Kidney tubule cell (primary cell): Measurements from ENCODE around the gene RASGRF1.

Experiments used
- DNase-seq: peaks from one replicate; pipeline ENCODE4 v3.0.0-alpha.2; 2018; ENCODE audit warnings: low spot score

Gene RASGRF1

DNA sequence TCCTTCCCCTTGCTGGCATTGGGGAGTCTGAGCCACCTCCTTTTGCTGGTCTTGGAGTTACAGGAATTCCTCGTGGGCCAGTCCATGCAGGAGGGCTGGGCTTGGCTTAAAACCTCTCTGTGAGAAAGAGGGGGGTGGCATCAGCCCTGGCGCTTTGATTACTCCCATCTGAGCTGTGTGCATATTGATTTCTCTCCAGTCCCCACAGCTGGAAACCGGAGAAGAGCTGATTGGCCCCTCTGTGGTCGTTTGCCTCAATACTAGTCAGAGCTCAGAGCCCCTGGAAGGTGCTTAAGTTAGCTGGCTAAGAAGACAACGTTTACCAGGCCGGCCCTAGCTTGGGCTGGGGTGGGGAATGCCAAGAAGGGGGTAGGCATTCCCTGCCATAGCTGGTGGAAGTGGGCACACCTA, 4.0 kb upstream of the RASGRF1 start:
- no peak for DNase-seq

DNA sequence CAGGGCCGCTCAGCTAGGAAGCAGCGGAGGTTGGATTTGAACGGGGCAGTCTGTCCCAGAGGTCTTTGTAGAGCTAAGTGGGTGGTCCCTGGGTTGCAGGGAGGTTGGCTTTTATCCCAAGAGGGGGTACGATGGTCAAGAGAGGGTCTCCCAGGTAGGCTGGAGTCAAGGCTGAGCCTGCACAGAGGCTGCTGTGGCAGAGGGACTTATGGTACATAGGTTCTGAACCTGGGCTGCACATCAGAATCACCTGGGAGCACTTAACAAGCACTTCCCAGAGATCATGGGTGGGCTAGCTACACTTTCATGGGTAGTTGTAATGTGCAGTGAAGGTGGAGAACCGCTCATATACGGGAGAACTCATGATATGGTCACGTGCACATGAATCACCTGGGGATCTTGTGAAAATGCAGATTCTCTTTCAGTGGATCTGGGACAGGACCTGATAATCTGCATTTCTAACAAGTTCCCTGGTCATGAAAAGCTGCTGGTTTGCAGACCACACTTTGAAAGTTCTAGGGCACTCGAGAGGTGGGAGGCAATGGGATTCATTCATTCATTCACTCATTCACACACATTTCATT, 2.9 kb upstream of the RASGRF1 start:
- DNase-seq: no peak

DNA sequence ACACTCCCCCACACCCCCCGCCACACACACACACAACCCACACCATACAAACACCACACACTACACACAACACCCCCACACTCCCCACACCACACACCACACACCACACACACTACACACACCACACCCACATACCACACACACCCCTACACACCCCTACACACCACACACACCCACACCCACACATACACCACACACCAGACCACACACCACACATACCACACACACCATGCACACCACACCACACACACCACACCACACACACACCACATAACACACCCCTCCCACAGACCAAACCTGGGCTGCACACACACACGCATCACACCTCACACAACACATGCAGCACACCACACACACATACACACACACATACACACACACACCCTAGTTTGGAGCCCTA, 1.8 kb upstream of the RASGRF1 start:
- no peak for DNase-seq

DNA sequence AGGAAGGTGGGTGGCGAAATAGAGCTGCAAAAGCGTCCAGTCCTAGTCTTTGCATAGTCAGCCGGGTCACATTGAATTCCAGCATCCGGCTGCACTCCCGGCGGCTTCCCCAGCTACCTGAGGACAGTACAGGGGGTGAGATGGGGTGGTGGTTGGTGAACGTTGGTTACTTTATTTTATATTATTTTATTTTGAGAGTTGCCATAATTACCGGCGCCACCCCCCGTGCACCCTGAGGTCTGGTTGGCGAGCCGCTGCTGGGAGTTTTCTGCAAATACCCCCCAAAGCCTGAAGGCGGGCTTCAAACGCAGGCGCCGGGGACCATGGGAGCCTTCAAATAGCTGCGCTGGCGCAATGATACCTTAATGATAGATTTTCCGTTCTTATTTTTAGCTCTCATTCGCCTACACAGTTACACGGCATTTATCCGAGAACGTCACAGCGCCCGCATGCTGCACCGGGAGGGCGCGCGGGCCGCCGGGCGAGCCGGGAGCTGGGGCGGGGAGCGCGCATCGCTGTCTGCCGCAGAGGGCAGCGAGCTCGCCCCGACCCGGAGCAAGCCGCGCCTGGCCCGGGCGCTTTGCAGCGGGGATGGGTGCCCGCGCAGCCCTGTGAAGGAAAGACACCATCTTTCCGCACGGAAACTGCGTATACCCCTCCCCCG, 756 bp upstream of the RASGRF1 start:
- DNase-seq: peak; percentile 5

GRCh38 chr15:79089890-79090486, 592 bp downstream of the RASGRF1 start:
- no peak for DNase-seq

DNA sequence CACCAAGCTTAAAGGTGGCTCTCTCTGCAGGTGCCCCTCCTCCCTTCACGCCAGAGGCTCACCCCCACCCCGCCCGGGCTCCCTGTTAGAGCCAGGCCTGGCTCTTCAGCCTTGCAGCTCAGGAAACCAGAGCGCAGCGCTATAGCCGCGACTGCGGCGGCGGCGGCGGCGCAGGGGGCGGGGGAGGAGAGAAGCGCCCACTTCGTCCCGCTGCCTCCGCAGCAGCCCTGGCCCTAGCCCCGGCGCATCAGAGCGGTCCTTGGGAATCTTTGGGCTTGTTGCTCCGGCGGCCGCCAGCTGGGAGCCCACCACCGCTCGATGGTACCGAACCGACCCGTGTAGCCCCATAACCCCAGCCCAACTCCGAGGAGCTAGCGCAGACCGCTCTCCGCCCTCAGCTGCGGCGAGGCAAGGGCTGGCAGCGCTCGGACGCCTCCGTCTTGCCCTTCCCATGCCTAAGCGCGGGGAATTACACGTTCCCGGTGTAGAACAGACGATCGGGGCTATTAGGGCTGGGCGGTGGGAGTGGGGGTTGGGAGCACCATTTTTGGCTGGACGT, 1.2 kb downstream of the RASGRF1 start:
- no peak for DNase-seq

- DNase-seq: no peak
Observed at GRCh38 chr15:79088426-79089205, 2.0 kb downstream of the RASGRF1 start.

GRCh38 chr15:79086814-79087213, 3.8 kb downstream of the RASGRF1 start:
- no peak for DNase-seq

DNA sequence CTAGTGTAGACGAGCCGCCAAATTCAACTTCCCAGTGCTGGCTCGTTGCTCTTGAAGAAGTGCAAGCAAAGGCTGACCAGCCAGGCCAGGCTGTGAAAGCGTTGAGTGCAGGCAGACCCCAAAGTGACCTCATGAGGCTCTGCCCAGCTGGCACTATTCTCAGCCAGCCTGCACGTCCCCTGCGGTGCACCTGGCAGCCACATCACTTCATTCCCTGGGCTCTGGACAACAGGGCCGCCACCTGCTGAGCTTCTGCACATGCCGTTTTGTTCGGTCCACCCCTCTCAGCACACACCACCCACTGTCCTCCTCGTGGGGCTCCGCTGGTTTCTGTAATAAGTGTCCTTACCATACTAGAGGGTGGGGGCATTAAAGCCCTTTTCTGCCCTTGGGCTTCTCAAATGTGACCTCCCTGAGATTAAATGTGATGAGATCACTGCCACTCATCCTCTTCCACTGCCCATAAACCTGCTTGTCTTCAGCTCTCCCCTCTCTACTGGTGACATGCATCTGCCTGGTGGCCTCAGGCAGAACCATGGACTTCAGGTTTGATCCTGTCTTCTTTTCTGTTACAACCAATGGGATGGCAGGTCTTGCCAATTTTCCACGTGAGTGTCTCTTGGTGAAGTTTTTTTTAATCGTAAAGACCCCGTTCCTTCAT, 6.1 kb downstream of the RASGRF1 start:
- DNase-seq: no peak

GRCh38 chr15:79083154-79083553, 7.4 kb downstream of the RASGRF1 start:
- DNase-seq: no peak

- no peak for DNase-seq
Observed at GRCh38 chr15:79082363-79083070, 8.1 kb downstream of the RASGRF1 start.

DNA sequence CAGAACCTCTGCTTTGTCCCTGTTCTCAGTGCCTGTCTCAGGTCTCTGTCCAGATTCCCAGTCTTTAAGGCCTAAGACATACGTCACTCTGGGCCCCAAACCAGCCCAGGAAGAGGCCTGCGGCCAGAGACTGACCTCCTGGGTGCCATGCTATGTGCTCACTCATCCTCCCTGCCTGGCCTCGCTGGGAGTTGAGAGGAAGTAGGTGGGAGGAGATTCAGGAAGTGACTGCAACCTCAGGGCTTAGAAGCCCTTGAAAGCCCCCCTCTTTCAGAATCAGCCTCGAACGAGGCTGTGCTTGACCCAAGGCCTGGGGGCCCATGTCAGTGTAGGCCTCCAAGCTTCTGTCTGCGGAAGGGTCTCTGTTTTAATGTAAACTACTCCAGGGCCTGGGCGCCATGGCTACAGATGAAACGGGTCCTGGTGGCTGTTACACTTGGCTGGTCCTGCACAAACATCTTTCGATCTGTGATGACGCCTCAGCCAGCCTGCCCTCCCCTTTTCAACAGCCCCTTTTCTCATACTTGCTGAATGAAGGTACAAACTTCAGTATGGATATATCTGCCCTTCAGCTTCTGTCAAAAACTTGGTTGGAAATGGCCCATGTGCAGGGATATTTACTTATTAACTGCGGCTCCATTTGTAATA, 11.7 kb downstream of the RASGRF1 start:
- no peak for DNase-seq

DNA sequence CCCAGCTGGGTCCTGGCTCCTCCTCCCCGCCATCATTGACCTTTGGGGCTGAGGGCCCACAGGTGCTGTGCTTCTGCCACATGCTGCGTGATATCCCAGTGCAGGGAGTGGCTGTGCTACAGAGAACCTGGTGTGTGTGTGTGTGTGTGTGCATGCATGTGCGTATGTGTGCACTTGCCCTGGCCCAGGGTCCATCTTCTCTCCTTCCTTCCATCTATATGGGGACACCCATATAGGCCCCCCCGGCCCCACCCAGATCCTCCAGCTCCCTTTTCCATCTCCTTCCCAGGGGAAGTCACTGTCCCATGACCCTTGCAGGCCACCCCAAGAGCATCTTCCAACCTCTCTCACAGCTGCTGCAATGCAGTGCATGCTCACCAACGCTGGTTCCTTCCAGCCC, 12.6 kb downstream of the RASGRF1 start:
- no peak for DNase-seq

GRCh38 chr15:79076661-79077060, 13.9 kb downstream of the RASGRF1 start:
- DNase-seq: no peak

GRCh38 chr15:79075256-79075655, 15.3 kb downstream of the RASGRF1 start:
- DNase-seq: no peak

- DNase-seq: no peak
Observed at GRCh38 chr15:79073336-79073735, 17.2 kb downstream of the RASGRF1 start.

DNA sequence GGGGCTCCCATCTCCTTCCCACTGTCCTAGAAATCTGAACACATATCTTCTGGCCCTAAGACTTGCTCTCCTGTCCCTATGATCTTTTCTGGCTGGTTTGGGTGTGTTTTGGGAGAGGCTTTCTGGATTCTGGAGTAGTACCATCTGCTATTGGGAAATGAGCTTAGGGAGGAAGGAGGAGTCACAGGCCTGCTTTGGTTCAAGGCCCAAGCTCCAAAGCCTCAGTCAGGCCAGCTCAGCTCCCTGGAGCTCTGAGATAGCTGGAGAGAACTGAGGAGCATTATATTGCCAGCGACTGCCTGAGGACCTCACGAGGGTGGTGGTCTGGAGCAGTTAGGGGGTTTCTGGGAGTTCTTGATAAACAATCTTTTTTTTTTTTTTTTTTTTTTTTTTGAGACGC, 18.7 kb downstream of the RASGRF1 start:
- DNase-seq: no peak

DNA sequence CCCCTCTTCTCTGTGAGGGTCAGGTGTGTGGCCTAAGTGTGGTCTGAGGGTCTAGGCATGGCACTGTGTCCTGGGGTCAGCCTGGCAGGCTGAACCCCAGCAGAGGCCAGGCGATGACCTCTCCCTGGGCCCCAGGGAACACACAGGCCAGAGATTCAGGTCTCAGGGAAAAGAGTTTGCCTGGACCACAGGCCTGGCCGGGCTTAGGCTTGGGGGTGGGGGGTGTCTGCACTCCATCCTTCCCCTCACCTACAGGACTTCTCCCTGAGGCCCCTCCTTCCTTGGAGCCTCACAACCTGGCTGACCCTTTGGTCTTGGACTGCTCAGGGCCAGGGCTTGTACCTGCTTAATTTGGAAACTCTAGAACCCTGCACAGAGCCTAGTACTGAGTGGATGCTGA, 21.8 kb downstream of the RASGRF1 start:
- DNase-seq: no peak

- no peak for DNase-seq
Observed at GRCh38 chr15:79067969-79068368, 22.6 kb downstream of the RASGRF1 start.

GRCh38 chr15:79067072-79067833, 23.3 kb downstream of the RASGRF1 start:
- DNase-seq: no peak
